SJSA1 (cell line): Measurements from ENCODE around the gene CASTOR2. TPM values are rescaled to one million over a fixed set of nuclear protein-coding genes. Genes with fewer than 3 reads are reported as not detected.
"Not testable (repeated sequence)": the region's sequence is repeated elsewhere in the genome, so short reads cannot be mapped to it uniquely, and the experiment has no call there.

Source experiments
- DNase-seq, 2 experiments: peaks; one replicate each; pipeline ENCODE4 v3.0.0-alpha.2; 2015 to 2020; ENCODE audit warnings: low spot score in 2 of 2, low read depth in 1 of 2
- H3K27ac ChIP-seq: fragments of 250-450 bp; sonication (Bioruptor Pico); 2 replicates; pipeline ENCODE4 v1.5.1; 2020; ENCODE audit warnings: mild to moderate bottlenecking, moderate library complexity
- H3K27me3 ChIP-seq: fragments of 250-450 bp; sonication (Bioruptor Pico); replicated peaks from 2 replicates; pipeline ENCODE4 v1.5.1; 2020; ENCODE audit warnings: mild to moderate bottlenecking, moderate library complexity
- H3K36me3 ChIP-seq: fragments of 250-450 bp; sonication (Bioruptor Pico); 2 replicates; pipeline ENCODE4 v1.5.1; 2020; ENCODE audit warnings: mild to moderate bottlenecking
- H3K4me1 ChIP-seq: fragments of 250-450 bp; sonication (Bioruptor Pico); replicated peaks from 2 replicates; pipeline ENCODE4 v1.6.1; 2021; ENCODE audit warnings: mild to moderate bottlenecking
- H3K4me3 ChIP-seq: fragments of 250-450 bp; sonication (Bioruptor Pico); 2 replicates; pipeline ENCODE4 v1.5.1; 2020; ENCODE audit warnings: mild to moderate bottlenecking
- H3K9me3 ChIP-seq: fragments of 250-450 bp; sonication (Bioruptor Pico); replicated peaks from 2 replicates; pipeline ENCODE4 v1.5.1; 2020; ENCODE audit warnings: mild to moderate bottlenecking
- total RNA-seq: library from RNA; depleted of rRNA; stranded (reverse); fragments of >200 nt; shearing (Covaris generic); gene quantifications from 2 replicates; pipeline ENCODE4 v1.2.3, GENCODE V29; 2014

CASTOR2 gene
- total RNA-seq, 1 experiment from 2014 or later, result 1.8 TPM

DNA sequence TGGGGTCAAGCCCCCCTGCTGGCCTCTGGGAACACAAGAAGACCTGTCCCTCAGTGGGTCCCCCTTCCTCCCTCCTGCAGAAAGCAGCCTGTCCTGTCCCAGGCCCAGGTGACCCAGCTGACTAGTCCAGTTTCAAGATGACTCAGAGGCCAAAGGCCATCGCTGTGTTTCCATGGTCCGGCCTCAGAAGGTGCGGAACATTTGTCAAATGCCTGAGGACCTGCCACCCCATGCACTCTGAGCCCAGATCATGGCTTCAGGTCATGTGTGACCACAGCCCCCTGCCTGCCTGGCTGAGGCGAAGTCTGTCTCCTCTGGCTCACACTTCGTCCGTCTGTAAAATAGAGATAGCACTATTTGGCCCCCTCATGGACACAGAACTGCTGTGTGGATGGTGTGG lies 2.4 kb downstream of the CASTOR2 start:
- not testable (repeated sequence) for H3K36me3 ChIP-seq, H3K4me3 ChIP-seq, H3K27ac ChIP-seq, H3K4me1 ChIP-seq, H3K27me3 ChIP-seq, DNase-seq, H3K9me3 ChIP-seq

- not testable (repeated sequence) for H3K27ac ChIP-seq, H3K36me3 ChIP-seq, H3K4me3 ChIP-seq, DNase-seq, H3K9me3 ChIP-seq, H3K27me3 ChIP-seq, H3K4me1 ChIP-seq
Observed at GRCh38 chr7:74971431-74971830, 6.9 kb downstream of the CASTOR2 start.

DNA sequence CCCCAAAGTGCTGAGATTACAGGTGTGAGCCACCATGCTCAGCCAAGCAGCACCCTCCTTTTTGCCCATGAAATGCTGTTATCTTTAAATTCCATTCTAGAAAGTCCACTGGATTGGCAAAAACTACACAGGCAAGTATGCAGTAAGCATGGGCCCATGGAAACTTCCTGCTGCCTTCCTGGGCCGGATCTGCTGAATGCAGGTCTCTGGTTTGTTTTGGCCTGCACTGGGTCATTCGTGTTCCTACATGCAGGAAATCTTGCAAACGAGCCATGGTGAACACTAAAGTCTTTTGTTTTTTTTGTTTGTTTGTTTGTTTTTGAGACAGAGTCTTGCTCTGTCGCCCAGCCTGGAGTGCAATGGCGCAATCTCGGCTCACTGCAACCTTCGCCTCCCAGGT lies 7.9 kb downstream of the CASTOR2 start:
- H3K27ac ChIP-seq, H3K4me1 ChIP-seq, H3K27me3 ChIP-seq, H3K4me3 ChIP-seq, DNase-seq, H3K9me3 ChIP-seq, H3K36me3 ChIP-seq: not testable (repeated sequence)

DNA sequence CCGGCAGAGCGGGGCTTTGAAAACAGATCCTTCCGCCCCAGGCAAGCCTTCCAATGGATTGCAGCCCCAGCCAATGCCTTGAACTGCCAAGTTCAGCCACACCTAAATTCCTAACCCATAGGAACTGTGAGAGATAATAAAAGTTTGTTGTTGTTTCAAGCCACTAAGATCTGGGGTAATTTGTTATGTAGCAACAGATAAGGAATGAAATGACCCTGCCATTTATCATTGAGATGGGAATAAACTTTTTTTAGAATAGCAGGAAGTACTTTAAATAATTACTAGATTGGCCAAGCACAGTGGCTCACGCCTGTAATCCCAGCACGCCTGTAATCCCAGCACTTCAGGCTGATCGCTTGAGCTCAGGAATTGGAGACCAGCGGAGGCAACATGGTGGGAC lies 11.5 kb downstream of the CASTOR2 start:
- H3K4me1 ChIP-seq, H3K27ac ChIP-seq, H3K9me3 ChIP-seq, H3K27me3 ChIP-seq, H3K4me3 ChIP-seq, DNase-seq, H3K36me3 ChIP-seq: not testable (repeated sequence)

DNA sequence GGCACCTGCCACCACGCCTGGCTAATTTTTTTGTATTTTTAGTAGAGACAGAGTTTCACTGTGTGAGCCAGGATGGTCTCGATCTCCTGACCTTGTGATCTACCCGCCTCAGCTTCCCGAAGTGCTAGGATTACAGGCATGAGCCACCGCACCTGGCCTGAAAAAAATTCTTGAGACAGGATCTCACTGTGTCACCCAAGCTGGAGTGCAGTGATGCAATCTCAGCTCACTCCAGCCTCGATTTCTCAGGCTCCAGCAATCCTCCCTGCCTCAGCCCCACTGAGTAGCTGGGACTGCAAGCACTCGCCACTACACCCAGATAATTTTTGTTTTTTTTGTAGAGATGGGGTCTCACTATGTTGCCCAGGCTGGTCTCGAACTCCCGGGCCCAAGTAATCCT lies 13.0 kb downstream of the CASTOR2 start:
- not testable (repeated sequence) for H3K4me1 ChIP-seq, H3K27me3 ChIP-seq, H3K9me3 ChIP-seq, H3K36me3 ChIP-seq, DNase-seq, H3K27ac ChIP-seq, H3K4me3 ChIP-seq

- H3K4me3 ChIP-seq, H3K27me3 ChIP-seq, H3K4me1 ChIP-seq, H3K36me3 ChIP-seq, H3K27ac ChIP-seq, H3K9me3 ChIP-seq, DNase-seq: not testable (repeated sequence)
Observed at GRCh38 chr7:74988436-74988835, 23.9 kb downstream of the CASTOR2 start.

DNA sequence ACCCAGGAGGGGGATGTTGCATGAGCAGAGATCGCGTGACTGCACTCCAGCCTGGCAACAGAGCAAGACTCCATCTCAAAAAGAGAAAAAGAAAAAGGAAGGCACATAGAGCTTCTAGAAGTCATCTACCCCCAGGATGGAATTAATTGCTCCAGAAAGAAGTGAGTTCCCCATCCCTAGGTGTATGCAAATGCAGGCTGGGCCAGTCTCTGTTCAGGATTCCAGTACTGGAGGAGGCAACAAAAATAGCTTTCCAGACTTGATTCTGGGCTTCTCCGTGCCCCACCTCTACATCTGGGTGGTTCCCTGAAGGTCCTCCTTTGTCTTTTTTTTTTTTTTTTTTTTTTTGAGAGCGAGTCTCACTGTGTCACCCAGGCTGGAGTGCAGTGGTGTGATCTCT lies 28.6 kb downstream of the CASTOR2 start:
- Histone ChIP-seq H3K4me1 (peaks cover 11% of the 10 kb centered on the region), H3K27ac (no peak overlapping the region), H3K9me3 (no peaks in the 10 kb centered on the region), H3K36me3 (no peaks in the 10 kb centered on the region), H3K27me3 (no peaks in the 10 kb centered on the region), H3K4me3 (no peak overlapping the region)
- DNase-seq, result no peak

- H3K4me3 ChIP-seq, H3K36me3 ChIP-seq, H3K9me3 ChIP-seq, H3K27ac ChIP-seq, H3K27me3 ChIP-seq, DNase-seq: not testable (repeated sequence)
- peaks cover 11% of the 10 kb centered on the region for H3K4me1 ChIP-seq
Observed at GRCh38 chr7:74994869-74995543, 30.5 kb downstream of the CASTOR2 start.

DNA sequence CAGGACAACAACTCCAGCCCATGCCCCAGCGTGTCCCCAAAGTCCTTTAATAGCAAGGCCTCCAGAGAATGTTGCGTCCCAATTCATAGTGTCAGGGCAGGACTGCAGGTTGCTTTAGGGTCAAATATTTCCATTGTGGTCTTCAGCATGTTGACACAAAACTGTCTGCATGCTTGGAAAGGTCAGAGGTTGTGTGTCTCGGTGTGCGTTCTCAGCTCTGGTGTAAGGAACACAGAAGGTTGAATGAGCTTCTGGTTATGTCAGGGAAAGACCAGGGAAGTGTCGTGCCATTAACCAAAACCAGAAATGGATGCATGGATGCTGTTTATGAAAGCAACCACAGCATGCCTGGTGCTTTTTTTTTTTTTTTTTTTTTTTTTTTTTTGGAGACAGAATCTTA lies 31.9 kb downstream of the CASTOR2 start:
- H3K4me1 ChIP-seq, result peaks cover 11% of the 10 kb centered on the region
- DNase-seq, H3K36me3 ChIP-seq, H3K9me3 ChIP-seq, H3K4me3 ChIP-seq, H3K27me3 ChIP-seq, H3K27ac ChIP-seq: not testable (repeated sequence)

- not testable (repeated sequence) for H3K27me3 ChIP-seq, H3K36me3 ChIP-seq, H3K9me3 ChIP-seq, H3K4me3 ChIP-seq, H3K27ac ChIP-seq, DNase-seq
- peaks cover 11% of the 10 kb centered on the region for H3K4me1 ChIP-seq
Observed at GRCh38 chr7:74997811-74998210, 33.3 kb downstream of the CASTOR2 start.

GRCh38 chr7:75001356-75001755 lies 36.9 kb downstream of the CASTOR2 start:
- not testable (repeated sequence) for H3K9me3 ChIP-seq, DNase-seq, H3K27ac ChIP-seq, H3K27me3 ChIP-seq, H3K4me1 ChIP-seq, H3K4me3 ChIP-seq, H3K36me3 ChIP-seq

- H3K4me1 ChIP-seq, result no peaks in the 10 kb centered on the region
Observed at GRCh38 chr7:75010036-75010435, 45.5 kb downstream of the CASTOR2 start.

DNA sequence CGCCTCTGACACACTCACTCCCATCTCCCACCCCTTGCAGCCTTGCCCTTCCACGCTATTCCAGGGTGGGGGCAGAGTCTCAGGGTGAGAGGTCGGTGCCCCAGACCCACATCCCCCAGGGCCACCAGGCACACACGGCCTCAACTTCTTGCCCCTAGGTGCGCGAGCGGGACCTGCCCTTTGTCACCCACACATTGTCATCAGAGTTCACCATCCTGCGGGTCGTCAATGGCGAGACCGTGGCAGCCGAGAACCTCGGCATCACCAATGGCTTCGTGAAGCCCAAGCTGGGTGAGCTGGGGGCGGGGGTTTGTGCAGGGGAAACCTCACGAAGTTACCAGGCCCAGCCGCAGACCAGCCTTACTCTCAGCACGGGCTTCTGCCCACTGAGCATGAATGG lies 53.3 kb downstream of the CASTOR2 start:
- Histone ChIP-seq H3K27ac (no peak overlapping the region), H3K36me3 (no peaks in the 10 kb centered on the region), H3K9me3 (no peaks in the 10 kb centered on the region), H3K27me3 (no peaks in the 10 kb centered on the region), H3K4me3 (no peak overlapping the region), H3K4me1 (no peaks in the 10 kb centered on the region)
- DNase-seq, result no peak

More at GRCh38 chr7:75010036-75010435, 45.5 kb downstream of the CASTOR2 start:
- no peak overlapping the region for H3K4me3 ChIP-seq
- DNase-seq, result no peak
- H3K27me3 ChIP-seq, result no peaks in the 10 kb centered on the region
- no peak overlapping the region for H3K27ac ChIP-seq
- H3K9me3 ChIP-seq, result no peaks in the 10 kb centered on the region
- H3K36me3 ChIP-seq, result no peaks in the 10 kb centered on the region

- Histone ChIP-seq H3K36me3 (no peaks in the 10 kb centered on the region), H3K27me3 (no peaks in the 10 kb centered on the region), H3K4me3 (no peak overlapping the region), H3K27ac (no peak overlapping the region), H3K4me1 (no peaks in the 10 kb centered on the region), H3K9me3 (no peaks in the 10 kb centered on the region)
- DNase-seq, result no peak
Observed at GRCh38 chr7:75018570-75019364, 54.3 kb downstream of the CASTOR2 start.
